ENCODE results near the gene KRTAP12-2.
A peak's percentile ranks its signal among the peaks of the same experiment; 100 is the strongest.
"Not testable (repeated sequence)": the region's sequence is repeated elsewhere in the genome, so short reads cannot be mapped to it uniquely, and the experiment has no call there.

KRTAP12-2 gene

GRCh38 chr21:44636209-44637017 lies 30.3 kb downstream of the KRTAP12-2 start:
- TF ChIP-seq CTCF (IDR thresholded peaks at IDR 0.05): no peak
- Histone ChIP-seq H3K4me3 (no peak overlapping the region), H3K27ac (no peak overlapping the region)
- DNase-seq (ENCODE audit: low spot score): peak; percentile 47

- no peak for DNase-seq (ENCODE audit: low spot score)
- TF ChIP-seq CTCF (IDR thresholded peaks at IDR 0.05): no peak
- Histone ChIP-seq H3K27ac (no peak overlapping the region), H3K4me3 (no peak overlapping the region)
These were observed 34.7 kb downstream of the KRTAP12-2 start for GRCh38 chr21:44632067-44632466.

GRCh38 chr21:44630440-44630839 lies 36.3 kb downstream of the KRTAP12-2 start:
- no peak overlapping the region for H3K27ac ChIP-seq
- no peak overlapping the region for H3K4me3 ChIP-seq
- TF ChIP-seq CTCF (IDR thresholded peaks at IDR 0.05): no peak
- no peak for DNase-seq (ENCODE audit: low spot score)

GRCh38 chr21:44628707-44629391 lies 37.9 kb downstream of the KRTAP12-2 start:
- peak; percentile 69 for DNase-seq (ENCODE audit: low spot score)
- no peak for TF ChIP-seq CTCF (IDR thresholded peaks at IDR 0.05)
- Histone ChIP-seq H3K27ac (no peak overlapping the region), H3K4me3 (no peak overlapping the region)

- not testable (repeated sequence) for DNase-seq (ENCODE audit: low spot score); H3K27ac ChIP-seq; H3K4me3 ChIP-seq
These were observed 38.9 kb downstream of the KRTAP12-2 start for GRCh38 chr21:44627831-44628233.

GRCh38 chr21:44627181-44627822 lies 39.4 kb downstream of the KRTAP12-2 start:
- H3K27ac ChIP-seq, H3K4me3 ChIP-seq: not testable (repeated sequence)
- peak; percentile 43 for DNase-seq (ENCODE audit: low spot score)

GRCh38 chr21:44626673-44627143 lies 40.0 kb downstream of the KRTAP12-2 start, which contains the start of gene KRTAP10-9:
TSS of gene KRTAP10-9 (plus strand) at chr21:44627093. CDS start at chr21:44627172, 79 bp downstream.
- no peak within 1 kb of the TSS for H3K4me3 ChIP-seq
- peak; percentile 55 for DNase-seq (ENCODE audit: low spot score)
- TF ChIP-seq CTCF (IDR thresholded peaks at IDR 0.05): no peak
- no peak within 1 kb of the TSS for H3K27ac ChIP-seq

Measured in coronary artery (tissue), 2 donors.